ENCODE data around the gene BACH1. TPM values are rescaled to one million over a fixed set of nuclear protein-coding genes. Genes with fewer than 3 reads are reported as not detected.

BACH1 gene
- polyA plus RNA-seq, 1 donor from 2014 or later = 29.7 TPM

GRCh38 chr21:29347274-29347681 is 48.6 kb downstream of the BACH1 start:
- H2AFZ ChIP-seq (ENCODE audit: low read depth, low read length) = no peak overlapping the region
- H3K36me3 ChIP-seq (ENCODE audit: insufficient read depth, low read length) = no peaks in the 10 kb centered on the region
- H3K27me3 ChIP-seq (ENCODE audit: insufficient read depth, low read depth, low read length) = no peaks in the 10 kb centered on the region
- no peaks in the 10 kb centered on the region for H4K20me1 ChIP-seq (ENCODE audit: insufficient read depth)
- H3K79me2 ChIP-seq (replicated peaks; ENCODE audit: insufficient read depth, low read length) = peaks cover 5% of the 10 kb centered on the region
- H3K4me2 ChIP-seq (ENCODE audit: low read length) = no peak overlapping the region
- TF ChIP-seq EZH2 (IDR thresholded peaks at IDR 0.05; ENCODE audit: borderline replicate concordance, insufficient read depth, low read length, poor library complexity, severe bottlenecking) = no peak
- TF ChIP-seq, protein P1, sequence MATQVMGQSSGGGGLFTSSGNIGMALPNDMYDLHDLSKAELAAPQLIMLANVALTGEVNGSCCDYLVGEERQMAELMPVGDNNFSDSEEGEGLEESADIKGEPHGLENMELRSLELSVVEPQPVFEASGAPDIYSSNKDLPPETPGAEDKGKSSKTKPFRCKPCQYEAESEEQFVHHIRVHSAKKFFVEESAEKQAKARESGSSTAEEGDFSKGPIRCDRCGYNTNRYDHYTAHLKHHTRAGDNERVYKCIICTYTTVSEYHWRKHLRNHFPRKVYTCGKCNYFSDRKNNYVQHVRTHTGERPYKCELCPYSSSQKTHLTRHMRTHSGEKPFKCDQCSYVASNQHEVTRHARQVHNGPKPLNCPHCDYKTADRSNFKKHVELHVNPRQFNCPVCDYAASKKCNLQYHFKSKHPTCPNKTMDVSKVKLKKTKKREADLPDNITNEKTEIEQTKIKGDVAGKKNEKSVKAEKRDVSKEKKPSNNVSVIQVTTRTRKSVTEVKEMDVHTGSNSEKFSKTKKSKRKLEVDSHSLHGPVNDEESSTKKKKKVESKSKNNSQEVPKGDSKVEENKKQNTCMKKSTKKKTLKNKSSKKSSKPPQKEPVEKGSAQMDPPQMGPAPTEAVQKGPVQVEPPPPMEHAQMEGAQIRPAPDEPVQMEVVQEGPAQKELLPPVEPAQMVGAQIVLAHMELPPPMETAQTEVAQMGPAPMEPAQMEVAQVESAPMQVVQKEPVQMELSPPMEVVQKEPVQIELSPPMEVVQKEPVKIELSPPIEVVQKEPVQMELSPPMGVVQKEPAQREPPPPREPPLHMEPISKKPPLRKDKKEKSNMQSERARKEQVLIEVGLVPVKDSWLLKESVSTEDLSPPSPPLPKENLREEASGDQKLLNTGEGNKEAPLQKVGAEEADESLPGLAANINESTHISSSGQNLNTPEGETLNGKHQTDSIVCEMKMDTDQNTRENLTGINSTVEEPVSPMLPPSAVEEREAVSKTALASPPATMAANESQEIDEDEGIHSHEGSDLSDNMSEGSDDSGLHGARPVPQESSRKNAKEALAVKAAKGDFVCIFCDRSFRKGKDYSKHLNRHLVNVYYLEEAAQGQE (IDR thresholded peaks at IDR 0.05; ENCODE audit: borderline replicate concordance) = no peak
- TF ChIP-seq EP300 (conservative IDR thresholded peaks at IDR 0.05; ENCODE audit: poor library complexity, severe bottlenecking) = no peak
- TF ChIP-seq TAF1 (IDR thresholded peaks at IDR 0.05; ENCODE audit: low read depth) = no peak
- TF ChIP-seq CTCF (IDR thresholded peaks at IDR 0.05; ENCODE audit: poor library complexity, severe bottlenecking) = no peak
- no peak for TF ChIP-seq POLR2AphosphoS5 (IDR thresholded peaks at IDR 0.05)
- TF ChIP-seq RAD21 (conservative IDR thresholded peaks at IDR 0.05) = no peak
- TF ChIP-seq SMC3 (conservative IDR thresholded peaks at IDR 0.05; ENCODE audit: poor library complexity) = no peak
- TF ChIP-seq MXI1 (conservative IDR thresholded peaks at IDR 0.05; ENCODE audit: poor library complexity, severe bottlenecking) = no peak
- H3F3A ChIP-seq (ENCODE audit: insufficient read depth, low read length, poor library complexity, severe bottlenecking) = no peaks in the 10 kb centered on the region
- no peak overlapping the region for H3K27ac ChIP-seq (ENCODE audit: low read length)
- no peak overlapping the region for H3K4me3 ChIP-seq (ENCODE audit: low read length)
- H3K9ac ChIP-seq (ENCODE audit: low read length) = no peak overlapping the region
- H3K9me2 ChIP-seq (ENCODE audit: insufficient read depth, low read length) = no peaks in the 10 kb centered on the region
- H3K9me3 ChIP-seq (ENCODE audit: low read length) = no peaks in the 10 kb centered on the region

DNA sequence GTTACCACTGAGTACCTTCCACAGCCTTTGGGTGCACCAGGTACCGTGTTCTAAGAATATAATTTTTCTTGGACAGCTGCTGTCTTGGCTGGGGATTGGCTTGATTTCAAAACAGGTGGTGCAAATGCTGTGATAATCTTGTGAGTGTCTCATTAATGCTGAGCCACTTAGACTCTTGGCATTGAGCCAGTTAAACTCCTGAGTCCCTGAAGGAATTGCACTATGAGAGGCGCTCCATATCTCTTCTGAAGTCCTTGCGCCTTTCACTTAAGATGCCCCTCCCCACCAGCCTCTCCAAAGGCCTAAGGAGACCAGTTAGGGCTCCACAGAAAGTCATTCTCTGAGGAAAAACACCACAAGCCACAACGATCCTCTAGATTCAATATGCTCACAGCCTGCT is 51.0 kb downstream of the BACH1 start:
- H3K27me3 ChIP-seq (ENCODE audit: insufficient read depth, low read depth, low read length) = no peaks in the 10 kb centered on the region
- H3K27ac ChIP-seq (ENCODE audit: low read length) = no peak overlapping the region
- H3K79me2 ChIP-seq (replicated peaks; ENCODE audit: insufficient read depth, low read length) = peaks cover 3% of the 10 kb centered on the region
- H3K4me2 ChIP-seq (ENCODE audit: low read length) = no peak overlapping the region
- H4K20me1 ChIP-seq (ENCODE audit: insufficient read depth) = no peaks in the 10 kb centered on the region
- no peaks in the 10 kb centered on the region for H3F3A ChIP-seq (ENCODE audit: insufficient read depth, low read length, poor library complexity, severe bottlenecking)
- no peak overlapping the region for H2AFZ ChIP-seq (ENCODE audit: low read depth, low read length)
- TF ChIP-seq POLR2AphosphoS5 (IDR thresholded peaks at IDR 0.05) = no peak
- no peak for TF ChIP-seq EP300 (conservative IDR thresholded peaks at IDR 0.05; ENCODE audit: poor library complexity, severe bottlenecking)
- no peak for TF ChIP-seq CTCF (IDR thresholded peaks at IDR 0.05; ENCODE audit: poor library complexity, severe bottlenecking)
- TF ChIP-seq SMC3 (conservative IDR thresholded peaks at IDR 0.05; ENCODE audit: poor library complexity) = no peak
- no peak for TF ChIP-seq MXI1 (conservative IDR thresholded peaks at IDR 0.05; ENCODE audit: poor library complexity, severe bottlenecking)
- no peak for TF ChIP-seq TAF1 (IDR thresholded peaks at IDR 0.05; ENCODE audit: low read depth)
- TF ChIP-seq, protein P1 (IDR thresholded peaks at IDR 0.05; ENCODE audit: borderline replicate concordance) = no peak
- TF ChIP-seq RAD21 (conservative IDR thresholded peaks at IDR 0.05) = no peak
- no peak for TF ChIP-seq EZH2 (IDR thresholded peaks at IDR 0.05; ENCODE audit: borderline replicate concordance, insufficient read depth, low read length, poor library complexity, severe bottlenecking)
- H3K4me3 ChIP-seq (ENCODE audit: low read length) = no peak overlapping the region
- H3K36me3 ChIP-seq (ENCODE audit: insufficient read depth, low read length) = no peaks in the 10 kb centered on the region
- H3K9me2 ChIP-seq (ENCODE audit: insufficient read depth, low read length) = no peaks in the 10 kb centered on the region
- H3K9ac ChIP-seq (ENCODE audit: low read length) = no peak overlapping the region
- no peaks in the 10 kb centered on the region for H3K9me3 ChIP-seq (ENCODE audit: low read length)

Data from neural cell (in vitro differentiated cells).